HG03108 (cell line): ENCODE data around the gene MEIS2.

Source experiments
- ATAC-seq: cut with Tn5 transposase; IDR thresholded peaks from one replicate; pipeline ENCODE4 v1.9.1; 2021; ENCODE audit warnings: moderate library complexity; ENCODE audit not compliant: unreplicated experiment

The MEIS2 gene

GRCh38 chr15:37100109-37100965 is at the start of gene MEIS2:
TSS of gene MEIS2 (minus strand) at chr15:37100549. CDS start at chr15:37099466, 1,083 bp downstream.
- ATAC-seq = no peak

GRCh38 chr15:37149146-37149545 is 48.8 kb upstream of the MEIS2 start:
- no peak for ATAC-seq

- ATAC-seq = no peak
Observed at GRCh38 chr15:37148714-37149113, 48.4 kb upstream of the MEIS2 start.

GRCh38 chr15:37143351-37143750 is 43.0 kb upstream of the MEIS2 start:
- no peak for ATAC-seq

GRCh38 chr15:37142371-37142770 is 42.0 kb upstream of the MEIS2 start:
- no peak for ATAC-seq

GRCh38 chr15:37140531-37141058 is 40.2 kb upstream of the MEIS2 start:
- ATAC-seq = no peak

- no peak for ATAC-seq
Observed at GRCh38 chr15:37138591-37139215, 38.4 kb upstream of the MEIS2 start.

- no peak for ATAC-seq
Observed at GRCh38 chr15:37137221-37137620, 36.9 kb upstream of the MEIS2 start.

GRCh38 chr15:37136666-37137065 is 36.3 kb upstream of the MEIS2 start:
- no peak for ATAC-seq

GRCh38 chr15:37135225-37135624 is 34.9 kb upstream of the MEIS2 start:
- ATAC-seq = no peak

GRCh38 chr15:37134699-37135131 is 34.4 kb upstream of the MEIS2 start:
- no peak for ATAC-seq

GRCh38 chr15:37134244-37134643 is 33.9 kb upstream of the MEIS2 start:
- no peak for ATAC-seq

GRCh38 chr15:37133602-37134001 is 33.3 kb upstream of the MEIS2 start:
- ATAC-seq = no peak

GRCh38 chr15:37132826-37133417 is 32.6 kb upstream of the MEIS2 start:
- no peak for ATAC-seq

- no peak for ATAC-seq
Observed at GRCh38 chr15:37131621-37132020, 31.3 kb upstream of the MEIS2 start.

- no peak for ATAC-seq
Observed at GRCh38 chr15:37130356-37130755, 30.0 kb upstream of the MEIS2 start.

GRCh38 chr15:37125143-37125542 is 24.8 kb upstream of the MEIS2 start:
- ATAC-seq = no peak

GRCh38 chr15:37124331-37124730 is 24.0 kb upstream of the MEIS2 start:
- no peak for ATAC-seq

GRCh38 chr15:37122703-37123102 is 22.4 kb upstream of the MEIS2 start:
- no peak for ATAC-seq

GRCh38 chr15:37121492-37121891 is 21.1 kb upstream of the MEIS2 start:
- no peak for ATAC-seq

- ATAC-seq = no peak
Observed at GRCh38 chr15:37117030-37117429, 16.7 kb upstream of the MEIS2 start.

GRCh38 chr15:37115538-37115937 is 15.2 kb upstream of the MEIS2 start:
- no peak for ATAC-seq
